Parathyroid adenoma (tissue), 2 donors: ENCODE data around the gene PLIN5.
"Not testable (repeated sequence)": the region's sequence is repeated elsewhere in the genome, so short reads cannot be mapped to it uniquely, and the experiment has no call there.

Experiments
- H2AFZ ChIP-seq: fragments of 300-600 bp; sonication (generic); one replicate; pipeline ENCODE4 v1.7.0; 2017; ENCODE audit warnings: antibody characterized with exemption, mild to moderate bottlenecking
- H3K27ac ChIP-seq: fragments of 300-600 bp; sonication (generic); one replicate; pipeline ENCODE4 v1.7.0; 2017
- H3K27me3 ChIP-seq: fragments of 300-600 bp; sonication (generic); one replicate; pipeline ENCODE4 v1.7.0; 2017; ENCODE audit warnings: low read length; ENCODE audit not compliant: control insufficient read depth, insufficient read depth
- H3K36me3 ChIP-seq: fragments of 300-600 bp; sonication (generic); one replicate; pipeline ENCODE4 v1.7.0; 2017; ENCODE audit warnings: low read length; ENCODE audit not compliant: control insufficient read depth, insufficient read depth
- H3K4me1 ChIP-seq: fragments of 300-600 bp; sonication (generic); one replicate; pipeline ENCODE4 v1.7.0; 2017; ENCODE audit warnings: control low read depth
- H3K4me2 ChIP-seq: fragments of 300-600 bp; sonication (generic); one replicate; pipeline ENCODE4 v1.7.0; 2017; ENCODE audit warnings: low read length
- H3K4me3 ChIP-seq: fragments of 300-600 bp; sonication (generic); one replicate; pipeline ENCODE4 v1.7.0; 2017; ENCODE audit warnings: low read depth, low read length
- H3K79me2 ChIP-seq: fragments of 300-600 bp; sonication (generic); one replicate; pipeline ENCODE4 v1.7.0; 2017; ENCODE audit warnings: control low read depth
- H3K9ac ChIP-seq: fragments of 300-600 bp; sonication (generic); one replicate; pipeline ENCODE4 v1.7.0; 2017; ENCODE audit warnings: mild to moderate bottlenecking
- H3K9me3 ChIP-seq: fragments of 300-600 bp; sonication (generic); one replicate; pipeline ENCODE4 v1.7.0; 2017; ENCODE audit warnings: low read length; ENCODE audit not compliant: control insufficient read depth
- CTCF ChIP-seq: fragments of 300-600 bp; sonication (generic); IDR thresholded peaks from one replicate; pipeline ENCODE4 v1.7.0; 2017; ENCODE audit warnings: antibody characterized with exemption, mild to moderate bottlenecking
- donor health status: primary hyperparathyroidism.

PLIN5 gene

GRCh38 chr19:4548238-4548584 lies 13.2 kb upstream of the PLIN5 start:
- H3K4me3 ChIP-seq = no peak overlapping the region
- H2AFZ ChIP-seq = no peak overlapping the region
- no peaks in the 10 kb centered on the region for H3K9me3 ChIP-seq
- no peaks in the 10 kb centered on the region for H3K36me3 ChIP-seq
- H3K4me2 ChIP-seq = no peak overlapping the region
- TF ChIP-seq CTCF = no peak
- H3K27me3 ChIP-seq = no peaks in the 10 kb centered on the region
- H3K27ac ChIP-seq = no peak overlapping the region
- no peak overlapping the region for H3K9ac ChIP-seq
- no peaks in the 10 kb centered on the region for H3K79me2 ChIP-seq
- no peaks in the 10 kb centered on the region for H3K4me1 ChIP-seq

GRCh38 chr19:4547303-4548237 lies 12.5 kb upstream of the PLIN5 start:
- H3K9ac ChIP-seq = no peak overlapping the region
- no peak overlapping the region for H3K4me2 ChIP-seq
- H3K4me3 ChIP-seq = no peak overlapping the region
- no peak overlapping the region for H3K27ac ChIP-seq
- no peaks in the 10 kb centered on the region for H3K9me3 ChIP-seq
- H3K27me3 ChIP-seq = no peaks in the 10 kb centered on the region
- no peaks in the 10 kb centered on the region for H3K4me1 ChIP-seq
- H3K79me2 ChIP-seq = no peaks in the 10 kb centered on the region
- H3K36me3 ChIP-seq = no peaks in the 10 kb centered on the region
- H2AFZ ChIP-seq = no peak overlapping the region
- no peak for TF ChIP-seq CTCF

- Histone ChIP-seq H3K9me3 (no peaks in the 10 kb centered on the region), H3K79me2 (no peaks in the 10 kb centered on the region), H2AFZ (no peak overlapping the region), H3K4me2 (no peak overlapping the region), H3K27ac (no peak overlapping the region), H3K4me3 (no peak overlapping the region), H3K9ac (no peak overlapping the region), H3K36me3 (no peaks in the 10 kb centered on the region), H3K27me3 (no peaks in the 10 kb centered on the region), H3K4me1 (no peaks in the 10 kb centered on the region)
- TF ChIP-seq CTCF = no peak
These were observed 9.0 kb upstream of the PLIN5 start for GRCh38 chr19:4543842-4544647.

- Histone ChIP-seq H3K27me3 (no peaks in the 10 kb centered on the region), H3K4me3 (no peak overlapping the region), H3K4me2 (no peak overlapping the region), H3K4me1 (no peaks in the 10 kb centered on the region), H3K9me3 (no peaks in the 10 kb centered on the region), H3K79me2 (no peaks in the 10 kb centered on the region), H3K36me3 (no peaks in the 10 kb centered on the region), H2AFZ (no peak overlapping the region), H3K9ac (no peak overlapping the region), H3K27ac (no peak overlapping the region)
- TF ChIP-seq CTCF = no peak
These were observed 8.1 kb upstream of the PLIN5 start for GRCh38 chr19:4542896-4543841.

- H3K9me3 ChIP-seq, H3K27me3 ChIP-seq, H3K27ac ChIP-seq, H3K36me3 ChIP-seq, H3K4me2 ChIP-seq, H3K4me3 ChIP-seq, H3K4me1 ChIP-seq, H3K9ac ChIP-seq, H3K79me2 ChIP-seq, H2AFZ ChIP-seq: not testable (repeated sequence)
These were observed 6.8 kb upstream of the PLIN5 start for GRCh38 chr19:4541806-4542145.
